SU-DHL-6 (cell line): ENCODE results near the gene ANO10.

Experiments
- H2AFZ ChIP-seq: fragments of 200-600 bp; sonication (generic); 2 replicates; pipeline ENCODE4 v1.6.1; 2014; ENCODE audit warnings: low read depth, mild to moderate bottlenecking, moderate library complexity, mixed read lengths, antibody characterized with exemption, low read length; ENCODE audit not compliant: severe bottlenecking
- H3F3A ChIP-seq: fragments of 200-600 bp; shearing (Covaris generic); 2 replicates; pipeline ENCODE4 v1.6.0; 2016; ENCODE audit warnings: antibody characterized with exemption, mild to moderate bottlenecking; ENCODE audit not compliant: insufficient read depth
- H3K27ac ChIP-seq: fragments of 200-600 bp; sonication (generic); 2 replicates; pipeline ENCODE4 v1.5.1; 2016; ENCODE audit warnings: low read depth, mild to moderate bottlenecking, low read length, moderate library complexity, mixed read lengths
- H3K27me3 ChIP-seq: fragments of 200-600 bp; sonication (generic), shearing (Covaris generic); 2 replicates; pipeline ENCODE4 v1.6.0; 2014; ENCODE audit warnings: mild to moderate bottlenecking, low read length
- H3K36me3 ChIP-seq: fragments of 200-600 bp; sonication (generic); 2 replicates; pipeline ENCODE4 v1.6.1; 2014; ENCODE audit warnings: mild to moderate bottlenecking, low read length, mixed read lengths
- H3K4me2 ChIP-seq: fragments of 300-600, 200-600 bp; shearing (Covaris generic), sonication (generic); 2 replicates; pipeline ENCODE4 v1.6.0; 2014; ENCODE audit warnings: low read length, low read depth, mild to moderate bottlenecking; ENCODE audit not compliant: poor library complexity, severe bottlenecking
- H3K4me3 ChIP-seq: fragments of 200-600 bp; sonication (generic); 2 replicates; pipeline ENCODE4 v1.5.1; 2014; ENCODE audit warnings: antibody characterized with exemption, low read length, mild to moderate bottlenecking, mixed read lengths; ENCODE audit not compliant: insufficient read depth, poor library complexity, severe bottlenecking
- H3K79me2 ChIP-seq: fragments of 200-600 bp; sonication (generic); 2 replicates; pipeline ENCODE4 v1.6.1; 2014; ENCODE audit warnings: mild to moderate bottlenecking, low read length, moderate library complexity; ENCODE audit not compliant: insufficient read depth
- H3K9ac ChIP-seq: fragments of 200-600 bp; sonication (generic); 2 replicates; pipeline ENCODE4 v1.7.0; 2014; ENCODE audit warnings: mild to moderate bottlenecking, low read length
- H3K9me2 ChIP-seq: fragments of 200-600 bp; sonication (generic); replicated peaks from 2 replicates; pipeline ENCODE4 v1.6.1; 2014; ENCODE audit warnings: low read length; ENCODE audit not compliant: insufficient read depth
- H3K9me3 ChIP-seq: fragments of 200-600 bp; sonication (generic); 2 replicates; pipeline ENCODE4 v1.6.1; 2014; ENCODE audit warnings: low read length, mixed read lengths; ENCODE audit not compliant: insufficient read depth
- H4K20me1 ChIP-seq: fragments of 200-600 bp; sonication (generic); 2 replicates; pipeline ENCODE4 v1.6.1; 2014; ENCODE audit warnings: low read depth, mild to moderate bottlenecking, antibody characterized with exemption, low read length, moderate library complexity, mixed read lengths
- EZH2phosphoT487 ChIP-seq: fragments of 200-600 bp; sonication (generic), shearing (Covaris generic); conservative IDR thresholded peaks from 2 replicates; pipeline ENCODE4 v1.6.1; 2018; ENCODE audit warnings: mild to moderate bottlenecking, antibody characterized with exemption, low read length, moderate library complexity, mixed read lengths
- TF ChIP-seq, protein P1 (sequence below): fragments of 200-600 bp; sonication (generic); IDR thresholded peaks from one replicate; pipeline ENCODE4 v1.5.1; 2017; ENCODE audit warnings: antibody characterized with exemption, mild to moderate bottlenecking, low read length, moderate library complexity; ENCODE audit not compliant: insufficient read depth, poor library complexity, severe bottlenecking

Gene ANO10

DNA sequence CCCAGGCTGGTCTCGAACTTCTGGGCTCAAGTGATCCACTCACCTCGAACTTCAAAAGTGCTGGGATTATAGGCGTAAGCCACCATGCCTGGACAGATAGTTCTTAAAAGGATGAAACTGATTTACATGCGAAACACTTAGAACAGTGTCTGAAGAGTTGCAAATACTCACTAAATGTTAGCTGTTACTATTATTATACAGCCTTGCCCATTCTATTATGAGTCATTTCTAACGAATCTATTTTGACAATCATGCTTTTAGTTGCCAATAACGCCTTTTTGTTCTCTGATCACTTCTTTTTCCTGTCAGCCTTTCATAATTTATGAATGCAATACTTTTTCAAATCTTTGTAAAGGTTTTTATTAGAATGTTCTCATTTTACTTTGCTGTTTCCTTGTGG is 222.8 kb downstream of the ANO10 start:
- Histone ChIP-seq H3K27me3 (no peaks in the 10 kb centered on the region), H3K9ac (no peak overlapping the region), H4K20me1 (no peaks in the 10 kb centered on the region), H3K9me3 (no peaks in the 10 kb centered on the region), H3K79me2 (no peaks in the 10 kb centered on the region), H3K27ac (no peak overlapping the region), H3K9me2 (no peaks in the 10 kb centered on the region), H3F3A (no peaks in the 10 kb centered on the region), H3K4me2 (no peak overlapping the region), H3K4me3 (no peak overlapping the region), H2AFZ (no peak overlapping the region), H3K36me3 (no peaks in the 10 kb centered on the region)
- no peak for TF ChIP-seq EZH2phosphoT487
- TF ChIP-seq, protein P1, sequence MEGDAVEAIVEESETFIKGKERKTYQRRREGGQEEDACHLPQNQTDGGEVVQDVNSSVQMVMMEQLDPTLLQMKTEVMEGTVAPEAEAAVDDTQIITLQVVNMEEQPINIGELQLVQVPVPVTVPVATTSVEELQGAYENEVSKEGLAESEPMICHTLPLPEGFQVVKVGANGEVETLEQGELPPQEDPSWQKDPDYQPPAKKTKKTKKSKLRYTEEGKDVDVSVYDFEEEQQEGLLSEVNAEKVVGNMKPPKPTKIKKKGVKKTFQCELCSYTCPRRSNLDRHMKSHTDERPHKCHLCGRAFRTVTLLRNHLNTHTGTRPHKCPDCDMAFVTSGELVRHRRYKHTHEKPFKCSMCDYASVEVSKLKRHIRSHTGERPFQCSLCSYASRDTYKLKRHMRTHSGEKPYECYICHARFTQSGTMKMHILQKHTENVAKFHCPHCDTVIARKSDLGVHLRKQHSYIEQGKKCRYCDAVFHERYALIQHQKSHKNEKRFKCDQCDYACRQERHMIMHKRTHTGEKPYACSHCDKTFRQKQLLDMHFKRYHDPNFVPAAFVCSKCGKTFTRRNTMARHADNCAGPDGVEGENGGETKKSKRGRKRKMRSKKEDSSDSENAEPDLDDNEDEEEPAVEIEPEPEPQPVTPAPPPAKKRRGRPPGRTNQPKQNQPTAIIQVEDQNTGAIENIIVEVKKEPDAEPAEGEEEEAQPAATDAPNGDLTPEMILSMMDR: no peak

DNA sequence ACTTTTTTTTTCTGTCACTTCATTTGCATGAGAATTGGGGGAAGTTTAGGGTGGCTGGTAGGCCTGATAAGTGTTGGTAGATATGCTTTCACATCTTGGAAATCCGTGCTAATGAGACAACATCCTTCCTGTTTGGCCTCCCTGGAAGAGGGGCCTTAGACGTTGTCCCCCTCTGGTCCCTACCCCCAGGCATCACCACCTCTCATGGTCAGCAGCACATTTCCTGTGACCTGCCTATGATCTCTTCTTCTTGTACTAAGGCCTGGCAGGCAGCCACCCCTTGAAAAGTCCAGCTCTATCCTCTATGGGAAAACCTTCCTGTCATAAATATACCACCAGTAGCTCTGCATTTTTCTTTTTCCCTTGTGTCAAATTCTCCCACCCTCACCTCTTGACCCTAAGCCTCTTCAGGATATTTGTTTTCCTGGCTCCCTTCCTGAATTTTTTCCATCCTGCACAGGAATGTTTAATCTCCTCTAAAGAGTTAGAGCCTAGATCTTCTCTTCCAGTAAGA is 227.7 kb downstream of the ANO10 start:
- no peak overlapping the region for H3K4me2 ChIP-seq
- H3K27ac ChIP-seq: no peak overlapping the region
- no peak overlapping the region for H2AFZ ChIP-seq
- H3K9me2 ChIP-seq: no peaks in the 10 kb centered on the region
- no peaks in the 10 kb centered on the region for H3K9me3 ChIP-seq
- TF ChIP-seq, protein P1: no peak
- TF ChIP-seq EZH2phosphoT487: no peak
- H3K36me3 ChIP-seq: no peaks in the 10 kb centered on the region
- H3K27me3 ChIP-seq: no peaks in the 10 kb centered on the region
- H3F3A ChIP-seq: no peaks in the 10 kb centered on the region
- H3K9ac ChIP-seq: no peak overlapping the region
- no peak overlapping the region for H3K4me3 ChIP-seq
- no peaks in the 10 kb centered on the region for H4K20me1 ChIP-seq
- H3K79me2 ChIP-seq: no peaks in the 10 kb centered on the region

DNA sequence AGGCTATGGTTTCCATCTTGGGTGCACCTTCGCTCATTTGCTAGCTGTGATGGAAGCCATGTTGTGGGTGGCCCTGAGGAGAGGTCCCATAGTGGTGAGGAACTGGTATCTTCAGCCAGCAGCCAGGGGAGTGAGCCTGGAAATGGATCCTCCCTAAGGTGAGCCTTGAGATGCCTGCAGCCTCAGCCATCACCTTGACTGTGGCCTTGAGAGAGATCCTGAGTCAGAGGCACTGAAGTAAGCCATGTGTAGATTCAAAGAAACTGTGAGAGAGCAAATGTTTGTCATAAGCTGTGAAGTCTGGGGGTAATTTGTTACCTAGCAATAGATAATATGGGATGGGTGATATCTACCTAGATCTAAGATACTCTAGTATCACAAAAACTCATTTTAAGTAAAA is 230.2 kb downstream of the ANO10 start:
- H3K4me2 ChIP-seq: no peak overlapping the region
- no peaks in the 10 kb centered on the region for H3K9me3 ChIP-seq
- H3K27me3 ChIP-seq: no peaks in the 10 kb centered on the region
- no peak overlapping the region for H2AFZ ChIP-seq
- H3K4me3 ChIP-seq: no peak overlapping the region
- H3K36me3 ChIP-seq: no peaks in the 10 kb centered on the region
- no peak overlapping the region for H3K9ac ChIP-seq
- H3F3A ChIP-seq: no peaks in the 10 kb centered on the region
- H4K20me1 ChIP-seq: no peaks in the 10 kb centered on the region
- H3K79me2 ChIP-seq: no peaks in the 10 kb centered on the region
- no peak for TF ChIP-seq EZH2phosphoT487
- TF ChIP-seq, protein P1: no peak
- no peak overlapping the region for H3K27ac ChIP-seq
- no peaks in the 10 kb centered on the region for H3K9me2 ChIP-seq

DNA sequence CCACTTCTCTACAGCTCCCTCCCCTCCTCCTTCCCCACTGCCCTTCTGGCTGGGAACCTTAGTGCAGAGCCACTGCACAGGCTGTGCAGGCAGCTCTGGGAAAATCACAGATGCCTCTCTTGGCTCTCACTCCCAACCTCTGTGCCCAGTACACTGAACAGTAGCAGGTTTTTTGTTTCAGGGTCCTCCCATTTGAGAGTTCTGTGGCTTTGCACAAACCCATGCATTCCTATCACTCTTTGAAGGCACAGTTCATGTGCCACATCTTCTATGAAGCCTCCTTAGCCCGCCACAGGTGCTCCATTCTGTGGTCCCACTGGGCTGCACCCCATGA is 231.6 kb downstream of the ANO10 start:
- Histone ChIP-seq H3K36me3 (no peaks in the 10 kb centered on the region), H2AFZ (no peak overlapping the region), H3K79me2 (no peaks in the 10 kb centered on the region), H3K9me3 (no peaks in the 10 kb centered on the region), H4K20me1 (no peaks in the 10 kb centered on the region), H3K4me3 (no peak overlapping the region), H3K9ac (no peak overlapping the region), H3K9me2 (no peaks in the 10 kb centered on the region), H3F3A (no peaks in the 10 kb centered on the region), H3K27ac (no peak overlapping the region), H3K4me2 (no peak overlapping the region), H3K27me3 (no peaks in the 10 kb centered on the region)
- TF ChIP-seq, protein P1: no peak
- no peak for TF ChIP-seq EZH2phosphoT487
